ENCODE measurements around the gene RGL3. TPM values are rescaled to one million over a fixed set of nuclear protein-coding genes. Genes with fewer than 3 reads are reported as not detected.

RGL3 gene
- total and polyA plus RNA-seq, 2 of the 4 experiments (the other 2 are of a cell fraction), result 0.18 to 0.62 TPM

DNA sequence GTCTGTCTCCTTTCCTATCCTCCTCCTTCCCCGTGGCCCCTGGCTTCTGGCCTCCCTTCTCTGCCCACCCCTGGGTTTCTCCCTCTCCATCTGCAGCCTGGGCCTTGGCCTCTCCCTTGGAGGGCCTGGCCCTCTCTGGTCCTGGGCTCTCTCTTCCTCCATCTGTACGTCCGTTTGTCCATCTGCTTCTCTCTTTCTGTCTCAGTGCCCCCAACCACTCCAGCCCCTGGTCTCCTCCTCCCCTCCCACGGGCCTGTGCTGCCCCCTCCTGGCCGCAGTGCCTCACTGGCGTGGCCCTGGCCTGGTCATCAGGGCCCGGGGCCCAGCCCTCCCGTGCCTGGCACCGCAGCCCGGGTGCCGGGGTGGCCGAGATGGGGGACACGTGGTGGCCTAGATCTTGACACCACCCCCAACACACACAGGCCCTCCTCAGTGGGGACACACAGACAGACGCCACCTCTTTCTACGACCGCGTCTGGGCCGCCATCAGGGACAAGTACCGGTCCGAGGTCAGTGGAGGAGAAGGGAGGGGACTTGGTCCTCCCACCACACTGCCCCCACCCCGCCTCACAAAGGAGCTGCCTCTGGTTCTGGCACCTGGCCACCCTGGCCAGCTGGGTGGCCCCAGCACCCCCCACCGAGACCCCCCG is 27.7 kb upstream of the RGL3 start:
- Histone ChIP-seq H3K27me3 (ENCODE audit: control insufficient read depth, insufficient read depth, low read length) (no peaks in the 10 kb centered on the region), H3K14ac (replicated peaks; ENCODE audit: low read depth, low read length) (no peak overlapping the region), H4K5ac (ENCODE audit: low read depth, low read length) (no peak overlapping the region), H2AFZ (replicated peaks; ENCODE audit: low read length, poor library complexity) (no peak overlapping the region), H3K27ac (ENCODE audit: insufficient read depth, low read length) (no peak overlapping the region), H3K79me1 (ENCODE audit: low read depth in 1 of 2, low read length in 2 of 2) (peaks cover 0 to 15% of the 10 kb centered on the region in 2 experiments; a peak in 3 of 4 replicates), H2BK15ac (ENCODE audit: low read depth, low read length) (no peak overlapping the region), H2BK5ac (ENCODE audit: low read depth, low read length, poor library complexity, severe bottlenecking) (no peak overlapping the region), H3K4ac (ENCODE audit: low read depth, low read length) (no peak overlapping the region), H4K20me1 (ENCODE audit: insufficient read depth, low read length) (peaks cover 4% of the 10 kb centered on the region; the same call in 1 of the 2 replicates), H3K56ac (ENCODE audit: extremely low read depth, insufficient read depth, low read length) (no peak overlapping the region), H3K4me2 (ENCODE audit: low read depth, low read length) (no peak overlapping the region), H3K4me3 (ENCODE audit: insufficient read depth, low read depth, low read length) (no peak overlapping the region), H3K36me3 (ENCODE audit: control insufficient read depth, insufficient read depth, low read length) (peaks cover 59% of the 10 kb centered on the region), H3K23ac (ENCODE audit: low read depth, low read length) (no peak overlapping the region), H3K9me1 (ENCODE audit: insufficient read depth, low read length) (no peaks in the 10 kb centered on the region), H3K9me3 (ENCODE audit: control insufficient read depth, insufficient read depth, low read length) (no peaks in the 10 kb centered on the region), H2AK5ac (ENCODE audit: low read depth, low read length) (no peak overlapping the region), H2BK20ac (ENCODE audit: low read depth, low read length) (no peak overlapping the region), H2AK9ac (replicated peaks; ENCODE audit: low read depth, low read length, poor library complexity) (no peak overlapping the region), H3K18ac (ENCODE audit: low read depth, low read length) (no peak overlapping the region), H4K91ac (ENCODE audit: insufficient read depth, low read depth, low read length) (no peak overlapping the region), H2BK120ac (ENCODE audit: low read depth, low read length) (no peak overlapping the region), H3K4me1 (ENCODE audit: control insufficient read depth, insufficient read depth, low read length) (no peaks in the 10 kb centered on the region; the same call in 1 of the 2 replicates), H3K9ac (ENCODE audit: low read depth, low read length) (no peak overlapping the region), H4K8ac (ENCODE audit: low read depth in 2 of 2, low read length in 2 of 2) (no peak overlapping the region)
- no TSS peak for BruUV-seq (replicated peaks)
- dilution Hi-C loops (cut with HindIII; ENCODE audit: low sequenced_read_pairs, unreplicated experiment) (no loop called here), intact Hi-C loops (cut with micrococcal nuclease) (loop anchor here (1.0 kb wide), 1 partner anchor 153 kb away; no protein-coding TSS in a partner anchor), in situ Hi-C loops (cut with MboI; ENCODE audit: low sequenced_read_pairs) (no loop called here)
- DNase-seq (no peak), ATAC-seq (ENCODE audit: low read depth) (peak; percentile 82)
- WGBS, 2 experiments (ENCODE audit: extremely low coverage in 2 of 2, insufficient read length in 1 of 2), result 86% methylated on average over 5 of the region's 23 CpGs; no CpG with 5 or more reads in 1 of the 2 experiments
- ChIA-PET POLR2A (ENCODE audit: unreplicated experiment) (no interaction called here), CTCF (no interaction called here)
- TF ChIP-seq RAD21 (IDR thresholded peaks at IDR 0.05; ENCODE audit: low read length) (peak; percentile 81), FOS (IDR thresholded peaks at IDR 0.05; ENCODE audit: low read depth, low read length) (no peak), BHLHE40 (IDR thresholded peaks at IDR 0.05; ENCODE audit: low read depth, low read length) (no peak), RCOR1 (IDR thresholded peaks at IDR 0.05; ENCODE audit: insufficient replicate concordance, low read length) (no peak), SMC3 (IDR thresholded peaks at IDR 0.05; ENCODE audit: low read depth, low read length) (peak; percentile 78)
- TF ChIP-seq, protein P1, sequence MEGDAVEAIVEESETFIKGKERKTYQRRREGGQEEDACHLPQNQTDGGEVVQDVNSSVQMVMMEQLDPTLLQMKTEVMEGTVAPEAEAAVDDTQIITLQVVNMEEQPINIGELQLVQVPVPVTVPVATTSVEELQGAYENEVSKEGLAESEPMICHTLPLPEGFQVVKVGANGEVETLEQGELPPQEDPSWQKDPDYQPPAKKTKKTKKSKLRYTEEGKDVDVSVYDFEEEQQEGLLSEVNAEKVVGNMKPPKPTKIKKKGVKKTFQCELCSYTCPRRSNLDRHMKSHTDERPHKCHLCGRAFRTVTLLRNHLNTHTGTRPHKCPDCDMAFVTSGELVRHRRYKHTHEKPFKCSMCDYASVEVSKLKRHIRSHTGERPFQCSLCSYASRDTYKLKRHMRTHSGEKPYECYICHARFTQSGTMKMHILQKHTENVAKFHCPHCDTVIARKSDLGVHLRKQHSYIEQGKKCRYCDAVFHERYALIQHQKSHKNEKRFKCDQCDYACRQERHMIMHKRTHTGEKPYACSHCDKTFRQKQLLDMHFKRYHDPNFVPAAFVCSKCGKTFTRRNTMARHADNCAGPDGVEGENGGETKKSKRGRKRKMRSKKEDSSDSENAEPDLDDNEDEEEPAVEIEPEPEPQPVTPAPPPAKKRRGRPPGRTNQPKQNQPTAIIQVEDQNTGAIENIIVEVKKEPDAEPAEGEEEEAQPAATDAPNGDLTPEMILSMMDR (conservative IDR thresholded peaks at IDR 0.05; ENCODE audit: low read depth, low read length), result peak; percentile 70

Data from IMR-90 (cell line).